GM21423 (cell line): ENCODE data around the gene TERT.

Experiments
- ATAC-seq: cut with Tn5 transposase; IDR thresholded peaks from one replicate; pipeline ENCODE4 v1.9.1; 2021; ENCODE audit warnings: mild to moderate bottlenecking, moderate library complexity; ENCODE audit not compliant: unreplicated experiment

Gene TERT

GRCh38 chr5:1222621-1223277, 72.1 kb downstream of the TERT start:
- no peak for ATAC-seq

GRCh38 chr5:1222147-1222546, 72.7 kb downstream of the TERT start:
- no peak for ATAC-seq

GRCh38 chr5:1221721-1222120, 73.1 kb downstream of the TERT start:
- no peak for ATAC-seq

DNA sequence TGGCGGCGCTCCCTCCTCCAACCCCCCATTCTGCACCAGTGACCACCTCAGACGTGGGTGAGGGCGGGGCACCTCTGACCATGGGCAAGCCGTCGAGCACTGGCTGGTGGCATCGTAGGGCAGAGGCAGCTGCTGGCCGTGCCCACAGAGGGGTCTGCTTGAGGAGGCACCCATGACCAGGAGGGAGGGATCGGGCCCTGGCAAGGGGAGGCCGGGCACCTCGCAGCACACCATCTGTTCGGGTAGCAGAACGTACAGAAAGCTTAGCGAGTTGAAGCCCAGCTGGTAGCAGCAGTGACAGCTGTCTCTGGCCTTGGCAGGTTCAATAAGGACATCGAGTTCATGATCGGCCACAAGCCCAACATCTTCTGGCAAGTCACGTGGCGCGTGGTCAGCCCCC, 74.0 kb downstream of the TERT start:
- ATAC-seq, result no peak

GRCh38 chr5:1220351-1220750, 74.5 kb downstream of the TERT start:
- ATAC-seq, result no peak

DNA sequence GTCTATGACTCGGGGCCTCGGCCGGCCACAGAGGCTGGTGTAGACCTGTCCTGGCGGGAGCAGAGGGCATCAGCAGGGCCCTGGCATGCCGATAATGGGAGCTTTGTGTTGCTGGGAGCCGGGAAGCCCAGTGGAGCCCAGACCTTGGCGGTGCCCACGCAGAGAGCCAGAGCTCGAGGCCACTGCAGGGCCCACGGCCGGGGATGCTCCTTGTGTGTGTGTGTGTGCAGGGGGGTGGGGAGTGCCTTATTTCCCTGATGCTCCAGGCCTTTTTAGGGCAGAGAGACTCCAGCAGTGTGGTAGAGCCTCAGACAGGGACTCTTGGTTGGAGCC, 75.1 kb downstream of the TERT start:
- no peak for ATAC-seq

DNA sequence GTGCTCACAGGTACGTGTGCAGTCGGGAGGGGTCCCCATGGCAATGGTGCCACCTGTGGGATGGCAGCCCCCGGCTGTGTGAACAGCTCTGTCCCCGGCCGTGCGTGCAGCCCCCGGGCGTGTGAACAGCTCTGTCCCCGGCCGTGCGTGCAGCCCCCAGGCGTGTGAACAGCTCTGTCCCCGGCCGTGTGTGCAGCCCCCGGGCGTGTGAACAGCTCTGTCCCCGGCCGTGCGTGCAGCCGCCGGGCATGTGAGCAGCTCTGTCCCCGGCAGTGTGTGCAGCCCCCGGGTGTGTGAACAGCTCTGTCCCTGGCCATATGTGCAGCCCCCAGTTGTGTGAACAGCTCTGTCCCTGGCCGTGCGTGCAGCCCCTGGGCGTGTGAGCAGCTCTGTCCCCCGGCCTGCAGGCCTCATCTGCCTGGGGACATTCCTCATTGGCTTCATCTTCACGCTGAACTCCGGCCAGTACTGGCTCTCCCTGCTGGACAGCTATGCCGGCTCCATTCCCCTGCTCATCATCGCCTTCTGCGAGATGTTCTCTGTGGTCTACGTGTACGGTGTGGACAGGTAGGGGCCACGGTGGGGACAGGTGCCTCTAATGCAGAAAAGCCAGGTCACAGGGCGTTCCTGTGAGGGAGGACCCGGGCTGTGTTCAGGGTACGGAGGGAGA, 75.6 kb downstream of the TERT start:
- no peak for ATAC-seq

- no peak for ATAC-seq
Observed at GRCh38 chr5:1218351-1219080, 76.4 kb downstream of the TERT start.

DNA sequence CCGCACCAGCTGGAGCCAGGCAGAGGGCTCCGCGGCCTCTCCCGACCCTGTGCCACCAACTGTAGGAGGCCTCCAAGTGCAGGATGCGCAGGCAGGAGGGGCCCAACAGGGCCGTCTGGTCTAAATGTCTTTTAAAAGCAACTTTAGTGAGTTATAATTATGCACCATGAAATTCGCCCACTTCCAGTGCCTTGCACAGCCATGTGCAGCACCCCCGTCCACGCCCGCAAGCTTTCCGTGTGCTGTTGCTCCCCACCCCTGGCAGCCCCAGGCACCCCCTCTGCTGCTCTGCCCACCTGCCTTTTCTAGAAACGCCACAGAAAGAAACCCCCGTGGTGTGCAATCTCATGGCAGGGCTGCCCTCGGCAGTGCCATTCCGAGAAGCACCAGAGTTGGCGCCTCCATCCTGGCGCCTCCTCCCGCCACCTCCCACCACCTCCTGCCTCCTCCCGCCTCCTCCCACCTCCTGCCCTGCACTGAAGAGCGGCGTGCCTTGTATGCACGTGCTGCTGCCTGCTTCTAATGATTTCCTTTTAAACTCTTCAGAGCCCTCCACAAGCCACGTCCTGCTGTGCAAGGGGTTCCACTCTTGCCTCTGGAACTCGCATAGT, 77.2 kb downstream of the TERT start:
- ATAC-seq, result no peak

GRCh38 chr5:1216918-1217295, 78.0 kb downstream of the TERT start:
- no peak for ATAC-seq

DNA sequence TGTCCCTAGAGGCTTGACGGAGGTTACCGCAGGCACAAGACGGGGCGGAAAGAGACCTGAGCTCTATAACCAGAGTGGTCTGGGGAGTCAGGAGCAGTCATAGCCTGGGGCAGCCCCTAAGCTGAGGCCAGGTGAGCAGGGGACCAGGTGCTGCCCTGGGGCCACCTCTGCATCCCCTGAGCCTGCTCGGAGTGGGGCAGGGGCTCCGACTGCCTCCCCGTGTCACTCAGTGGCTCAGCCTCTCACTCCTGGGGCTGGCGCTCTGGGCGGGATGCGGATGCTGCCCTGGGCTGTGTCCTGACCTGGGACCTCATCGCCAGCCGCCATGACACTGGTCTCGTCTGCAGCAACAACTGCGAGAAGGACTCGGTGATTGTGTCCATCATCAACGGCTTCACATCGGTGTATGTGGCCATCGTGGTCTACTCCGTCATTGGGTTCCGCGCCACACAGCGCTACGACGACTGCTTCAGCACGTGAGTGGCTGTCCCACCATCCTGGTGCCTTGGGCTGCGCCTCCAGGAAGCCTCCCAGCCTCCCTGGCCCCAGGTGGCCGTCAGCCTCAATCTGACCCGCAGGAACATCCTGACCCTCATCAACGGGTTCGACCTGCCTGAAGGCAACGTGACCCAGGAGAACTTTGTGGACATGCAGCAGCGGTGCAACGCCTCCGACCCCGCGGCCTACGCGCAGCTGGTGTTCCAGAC, 78.5 kb downstream of the TERT start:
- ATAC-seq, result no peak

DNA sequence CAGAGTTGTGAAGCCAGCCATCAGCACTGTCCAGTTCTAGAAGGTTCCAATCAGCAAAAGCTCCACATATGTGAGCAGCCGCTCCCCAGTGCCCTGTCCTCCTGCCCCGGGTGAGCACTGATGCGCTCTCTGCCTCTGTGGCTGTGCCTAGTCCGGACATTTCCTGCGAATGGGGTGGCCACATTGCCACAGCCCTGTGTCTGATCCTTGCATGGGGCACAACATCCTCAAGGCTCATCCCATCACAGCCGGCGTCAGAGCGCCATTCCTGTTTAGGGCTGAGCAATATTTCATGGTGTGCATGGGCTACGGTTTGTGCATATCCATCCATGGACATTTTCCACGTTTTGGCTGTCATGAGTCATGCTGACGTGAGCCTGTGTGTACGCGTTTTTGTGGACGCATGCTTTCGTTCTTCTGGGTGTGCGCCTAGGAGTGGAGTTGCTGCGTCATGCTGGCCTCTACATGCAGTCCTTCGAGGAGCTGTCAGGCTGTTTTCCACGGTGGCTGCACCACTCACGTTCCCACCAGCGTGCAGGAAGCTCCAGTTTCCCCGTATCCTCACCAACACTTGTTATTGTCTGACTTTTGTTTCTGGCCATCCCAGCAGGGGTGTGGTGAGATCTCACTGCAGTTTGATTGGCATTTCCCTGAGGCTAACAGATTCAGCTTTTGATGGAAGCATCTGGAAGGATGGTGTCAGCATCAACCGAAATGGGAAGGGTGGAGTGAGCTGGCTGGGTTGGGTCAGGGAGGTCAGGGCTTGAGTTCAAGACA, 79.4 kb downstream of the TERT start:
- ATAC-seq, result no peak

- no peak for ATAC-seq
Observed at GRCh38 chr5:1214936-1215220, 80.0 kb downstream of the TERT start.

DNA sequence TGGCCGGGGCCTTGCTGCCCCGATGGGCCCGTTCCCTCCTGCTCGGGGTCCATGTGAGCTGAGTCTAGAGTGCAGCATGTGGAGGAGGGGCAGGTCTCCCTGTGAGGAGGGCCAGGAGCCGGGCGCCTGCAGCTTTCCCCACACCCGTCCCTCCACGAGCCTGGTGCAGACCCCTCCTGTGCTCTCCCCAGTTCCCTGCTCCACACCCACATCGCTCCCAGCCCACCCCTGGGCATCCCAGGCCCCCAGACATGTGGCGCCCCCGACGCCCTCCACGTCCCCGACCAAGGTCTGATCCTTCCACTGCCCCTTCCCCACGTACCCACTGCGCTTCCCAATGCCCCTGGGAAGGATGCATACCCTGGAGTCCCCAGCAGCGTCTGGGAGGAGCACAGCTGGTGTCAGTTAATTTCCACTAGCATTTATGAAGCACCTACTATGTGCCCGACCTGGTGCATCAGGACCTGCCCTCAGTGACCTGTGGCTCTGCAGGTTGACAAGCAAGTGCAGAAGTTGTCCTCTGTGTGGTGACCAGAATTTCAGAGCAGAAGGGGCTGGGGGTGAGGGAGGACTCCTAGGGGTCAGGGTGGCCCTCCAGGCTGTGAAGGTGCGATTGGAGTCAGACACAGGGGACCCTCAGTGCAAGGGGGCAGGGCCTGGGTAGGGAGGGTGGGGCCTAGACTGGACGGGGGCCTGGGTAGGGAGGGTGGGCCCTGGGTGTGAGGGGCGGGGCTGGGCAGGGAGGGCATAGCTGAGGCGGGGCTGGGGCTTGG, 80.5 kb downstream of the TERT start:
- ATAC-seq, result no peak

DNA sequence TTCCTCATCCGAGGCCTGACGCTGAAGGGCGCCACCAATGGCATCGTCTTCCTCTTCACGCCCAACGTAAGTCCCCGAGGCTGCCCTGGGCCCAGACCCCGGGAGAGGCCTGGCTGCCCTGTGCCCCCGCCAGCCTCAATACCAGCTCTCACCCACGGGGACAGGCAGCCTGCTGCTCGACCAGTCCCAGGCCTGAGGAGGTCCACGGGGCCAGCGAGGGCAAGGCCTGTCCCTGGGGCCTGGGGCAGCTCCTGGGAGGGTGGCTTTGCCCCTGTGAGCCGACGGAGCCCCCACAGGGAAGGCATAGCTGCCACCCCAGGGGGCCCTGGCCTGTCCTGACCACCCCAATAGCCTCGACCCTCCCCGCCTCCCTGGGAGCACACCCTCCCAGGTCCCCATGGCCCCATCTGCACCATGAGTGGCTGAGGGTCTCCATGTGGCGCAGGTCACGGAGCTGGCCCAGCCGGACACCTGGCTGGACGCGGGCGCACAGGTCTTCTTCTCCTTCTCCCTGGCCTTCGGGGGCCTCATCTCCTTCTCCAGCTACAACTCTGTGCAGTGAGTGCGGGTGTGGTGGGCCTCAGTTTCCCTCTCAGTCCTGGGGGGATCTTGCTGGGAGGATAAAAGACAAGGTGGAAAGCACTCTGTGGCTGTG, 81.2 kb downstream of the TERT start:
- no peak for ATAC-seq

DNA sequence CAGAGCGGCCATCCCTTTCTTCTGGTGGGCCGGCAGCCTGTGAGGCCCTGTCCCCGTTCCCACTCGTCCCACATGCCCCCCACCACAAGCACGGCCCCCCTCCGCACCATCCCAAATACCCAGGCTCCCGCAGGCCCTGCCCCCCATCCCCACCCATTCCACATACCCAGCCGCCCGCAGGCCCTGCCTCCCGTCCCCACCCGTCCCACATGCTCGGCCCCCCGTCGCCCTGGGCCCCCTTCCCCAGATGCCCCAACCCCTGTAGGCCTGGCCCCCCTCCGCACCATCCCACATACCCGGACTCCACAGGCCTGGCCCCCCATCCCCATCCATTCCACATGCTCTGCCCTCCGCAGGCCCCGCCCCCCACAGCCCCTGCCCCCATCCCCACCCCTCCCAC, 82.0 kb downstream of the TERT start:
- no peak for ATAC-seq

DNA sequence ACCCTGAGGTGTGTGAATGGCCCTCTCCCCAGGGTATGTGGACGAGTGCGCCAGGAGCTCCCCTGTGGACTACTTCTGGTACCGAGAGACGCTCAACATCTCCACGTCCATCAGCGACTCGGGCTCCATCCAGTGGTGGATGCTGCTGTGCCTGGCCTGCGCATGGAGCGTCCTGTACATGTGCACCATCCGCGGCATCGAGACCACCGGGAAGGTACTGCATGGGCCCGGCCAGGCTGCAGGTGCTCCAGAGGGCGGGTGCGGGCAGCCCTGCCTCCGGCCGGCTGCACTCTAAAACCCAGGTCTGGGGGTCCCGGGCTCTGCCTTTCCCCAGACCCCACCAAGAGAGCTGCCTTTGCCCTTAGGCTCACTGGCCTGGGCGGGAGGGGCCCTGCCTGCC, 82.6 kb downstream of the TERT start:
- ATAC-seq, result no peak

DNA sequence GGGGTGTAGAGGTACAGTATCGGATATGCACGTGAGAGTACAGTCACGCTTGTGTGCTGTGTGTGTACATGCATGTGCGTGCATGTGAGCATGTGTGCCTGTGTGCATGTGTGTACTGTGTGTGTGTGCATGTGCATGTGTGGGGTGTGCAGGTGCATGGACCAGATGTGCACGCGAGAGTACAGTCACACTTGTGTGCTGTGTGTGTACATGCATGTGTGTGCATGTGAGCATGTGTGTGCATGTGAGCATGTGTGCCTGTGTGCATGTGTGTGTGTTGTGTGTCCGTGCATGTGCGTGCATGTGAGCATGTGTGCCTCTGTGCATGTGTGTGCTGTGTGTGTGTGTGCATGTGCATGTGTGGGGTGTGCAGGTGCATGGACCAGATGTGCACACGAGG, 83.2 kb downstream of the TERT start:
- ATAC-seq, result no peak

GRCh38 chr5:1210832-1211251, 84.0 kb downstream of the TERT start:
- no peak for ATAC-seq
